Skeletal muscle cell (primary cell): Measurements from ENCODE around the gene HOXA13.

Experiments
- DNase-seq: peaks from one replicate; pipeline ENCODE4 v3.0.0-alpha.2; 2010; ENCODE audit warnings: low read depth
- H3K4me3 ChIP-seq: 2 replicates; pipeline ENCODE4 v1.5.1; 2011; ENCODE audit warnings: low read depth, mild to moderate bottlenecking, control low read depth, low read length, moderate library complexity

Gene HOXA13

DNA sequence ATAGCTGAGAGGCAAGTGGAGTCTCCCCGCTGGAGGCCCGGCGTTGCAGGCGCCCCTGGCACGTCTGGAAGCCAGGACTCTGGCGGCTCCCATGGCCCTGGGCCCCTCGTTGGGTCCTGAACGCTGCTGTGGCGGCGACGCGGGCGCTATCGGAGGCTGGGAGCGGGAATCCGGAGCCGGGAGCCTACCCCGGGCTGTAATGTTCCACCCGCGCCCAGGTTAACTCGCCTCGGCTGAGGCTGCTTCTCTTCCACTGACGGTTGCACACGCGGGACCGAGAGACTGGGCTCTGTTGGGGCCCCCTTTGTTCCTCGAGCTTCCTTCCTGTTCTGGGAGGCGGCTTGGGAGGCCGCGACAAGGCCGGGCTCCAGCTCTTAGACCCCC, 55.1 kb downstream of the HOXA13 start:
- H3K4me3 ChIP-seq: no peak overlapping the region
- DNase-seq: no peak
